CD8-positive, alpha-beta memory T cell (primary cell): Measurements from ENCODE around the gene OR2B6. TPM values are rescaled to one million over a fixed set of nuclear protein-coding genes. Genes with fewer than 3 reads are reported as not detected.
A peak's percentile ranks its signal among the peaks of the same experiment; 100 is the strongest.
"Not testable (repeated sequence)": the region's sequence is repeated elsewhere in the genome, so short reads cannot be mapped to it uniquely, and the experiment has no call there.

Experiments
- CTCF ChIA-PET: fragments of 350-600 bp; sonication (Branson Sonifier 250); formaldehyde crosslinking; loops from one replicate; lab custom pipeline; 2021; ENCODE audit warnings: antibody characterized with exemption; lab: Charles Lee
- POLR2A ChIA-PET: fragments of 350-600 bp; sonication (Branson Sonifier 250); formaldehyde crosslinking; loops from one replicate; lab custom pipeline; 2021; ENCODE audit warnings: antibody characterized with exemption; lab: Charles Lee
- DNase-seq, 5 donors: peaks; one replicate each; pipeline versions ENCODE4 v3.0.0 to v3.0.0-alpha.2; 2020 to 2022; ENCODE audit warnings: mixed read lengths in 1 of 5
- H3K27ac ChIP-seq: one replicate; pipeline ENCODE4 v1.7.0; 2013; ENCODE audit warnings: low read depth, mild to moderate bottlenecking, low read length, moderate library complexity
- H3K27me3 ChIP-seq: 2 replicates; pipeline ENCODE4 v1.7.0; 2013; ENCODE audit warnings: low read length, mild to moderate bottlenecking; ENCODE audit not compliant: insufficient read depth, poor library complexity, severe bottlenecking
- H3K36me3 ChIP-seq: 2 replicates; pipeline ENCODE4 v1.7.0; 2013; ENCODE audit warnings: mild to moderate bottlenecking, low read length, moderate library complexity; ENCODE audit not compliant: insufficient read depth
- H3K4me1 ChIP-seq: 2 replicates; pipeline ENCODE4 v1.7.0; 2013; ENCODE audit warnings: mild to moderate bottlenecking, low read length, moderate library complexity; ENCODE audit not compliant: insufficient read depth
- H3K4me3 ChIP-seq: 2 replicates; pipeline ENCODE4 v1.7.0; 2013; ENCODE audit warnings: mild to moderate bottlenecking, low read length
- H3K9me3 ChIP-seq: 2 replicates; pipeline ENCODE4 v1.7.0; 2013; ENCODE audit warnings: mild to moderate bottlenecking, low read length
- H3K27ac Mint-ChIP-seq, 8 donors: one replicate each; pipeline ENCODE4 v1.8.0; 2020 to 2021; ENCODE audit warnings: mixed read lengths in 8 of 8, mild to moderate bottlenecking in 6 of 8, inconsistent platforms in 3 of 8, moderate library complexity in 3 of 8
- H3K27me3 Mint-ChIP-seq, 2 donors: one replicate each; pipeline ENCODE4 v1.8.0; 2020 to 2021; ENCODE audit warnings: mixed read lengths in 2 of 2, mild to moderate bottlenecking in 1 of 2, moderate library complexity in 1 of 2
- H3K36me3 Mint-ChIP-seq, 3 donors: one replicate each; pipeline ENCODE4 v1.8.0; 2020 to 2021; ENCODE audit warnings: mixed read lengths in 3 of 3, inconsistent platforms in 1 of 3, mild to moderate bottlenecking in 1 of 3
- H3K4me1 Mint-ChIP-seq, 3 donors: one replicate each; pipeline ENCODE4 v1.8.0; 2020 to 2021; ENCODE audit warnings: mixed read lengths in 3 of 3, inconsistent platforms in 1 of 3, mild to moderate bottlenecking in 1 of 3
- H3K4me3 Mint-ChIP-seq, 7 donors: one replicate each; pipeline ENCODE4 v1.8.0; 2020 to 2021; ENCODE audit warnings: mixed read lengths in 7 of 7, mild to moderate bottlenecking in 6 of 7, moderate library complexity in 4 of 7, inconsistent platforms in 2 of 7
- H3K9me3 Mint-ChIP-seq, 5 donors: one replicate each; pipeline ENCODE4 v1.8.0; 2020 to 2022; ENCODE audit warnings: mixed read lengths in 5 of 5, mild to moderate bottlenecking in 3 of 5, moderate library complexity in 2 of 5, inconsistent platforms in 1 of 5
- polyA plus RNA-seq: library from polyadenylated mRNA; unstranded; fragments of 300-500 nt; fragmentation: Illumina TruSeq; gene quantifications from one replicate; pipeline ENCODE4 v1.2.3, GENCODE V29; 2021
- total RNA-seq, 2 experiments: library from RNA; stranded (reverse); gene quantifications; one replicate each; pipeline ENCODE4 v1.2.3, GENCODE V29; 2021

The OR2B6 gene
- total RNA-seq (not detected), polyA plus RNA-seq (not detected)

- peaks cover 30 to 61% of the 10 kb centered on the region in 2 donors for H3K27me3 Mint-ChIP-seq
- no peak within 1 kb of the TSS for H3K27ac ChIP-seq
- no peak for DNase-seq
- H3K36me3 ChIP-seq: no peaks in the 10 kb centered on the region
- H3K9me3 Mint-ChIP-seq: no peaks in the 10 kb centered on the region
- H3K27ac Mint-ChIP-seq: no peak within 1 kb of the TSS
- no peaks in the 10 kb centered on the region for H3K4me1 Mint-ChIP-seq
- ChIA-PET POLR2A (no interaction called here), CTCF (no interaction called here)
- H3K9me3 ChIP-seq: no peaks in the 10 kb centered on the region
- H3K4me1 ChIP-seq: no peaks in the 10 kb centered on the region
- H3K4me3 ChIP-seq: no peak within 1 kb of the TSS
- H3K4me3 Mint-ChIP-seq: no peak within 1 kb of the TSS
- H3K27me3 ChIP-seq: peaks cover 5% of the 10 kb centered on the region
- no peaks in the 10 kb centered on the region for H3K36me3 Mint-ChIP-seq
Measured at GRCh38 chr6:27956941-27957340, at the start of gene OR2B6. Gene OR2B6 (plus strand): TSS chr6:27957241. CDS start chr6:27957241, 0 bp downstream.

- no peak overlapping the region for H3K27ac Mint-ChIP-seq
- H3K9me3 ChIP-seq: no peaks in the 10 kb centered on the region
- CTCF ChIA-PET: no interaction called here
- peaks cover 2% of the 10 kb centered on the region for H3K27me3 ChIP-seq
- peaks cover 0 to under 1% (median 0%) of the 10 kb centered on the region in 5 donors for H3K9me3 Mint-ChIP-seq
- H3K36me3 Mint-ChIP-seq: no peaks in the 10 kb centered on the region
- no peak for DNase-seq
- POLR2A ChIA-PET: no interaction called here
- no peak overlapping the region for H3K4me3 Mint-ChIP-seq
- H3K27ac ChIP-seq: no peak overlapping the region
- H3K36me3 ChIP-seq: no peaks in the 10 kb centered on the region
- peaks cover 9 to 30% of the 10 kb centered on the region in 2 donors for H3K27me3 Mint-ChIP-seq
- H3K4me3 ChIP-seq: no peak overlapping the region
- peaks cover 5% of the 10 kb centered on the region for H3K4me1 ChIP-seq
- H3K4me1 Mint-ChIP-seq: peaks cover 0 to 6% (median 0%) of the 10 kb centered on the region in 3 donors
Measured at GRCh38 chr6:27908017-27908416, 49.0 kb upstream of the OR2B6 start.

GRCh38 chr6:27911956-27912446, 45.0 kb upstream of the OR2B6 start, which contains the start of gene OR2B2:
Gene OR2B2 (minus strand): TSS chr6:27912396. CDS start chr6:27912319, 77 bp downstream.
- DNase-seq: no peak
- H3K36me3 Mint-ChIP-seq: no peaks in the 10 kb centered on the region
- peaks cover 5 to 51% of the 10 kb centered on the region in 2 donors for H3K27me3 Mint-ChIP-seq
- Histone ChIP-seq H3K27me3 (no peaks in the 10 kb centered on the region), H3K4me3 (no peak within 1 kb of the TSS), H3K36me3 (no peaks in the 10 kb centered on the region), H3K4me1 (no peaks in the 10 kb centered on the region), H3K9me3 (no peaks in the 10 kb centered on the region), H3K27ac (no peak within 1 kb of the TSS)
- H3K27ac Mint-ChIP-seq: peak within 1 kb of the TSS in 1 of 8 donors; percentile 78
- ChIA-PET POLR2A (no interaction called here), CTCF (no interaction called here)
- no peaks in the 10 kb centered on the region for H3K9me3 Mint-ChIP-seq
- no peaks in the 10 kb centered on the region for H3K4me1 Mint-ChIP-seq
- no peak within 1 kb of the TSS for H3K4me3 Mint-ChIP-seq

GRCh38 chr6:27922949-27923348, 34.1 kb upstream of the OR2B6 start:
- peaks cover 6% of the 10 kb centered on the region for H3K27me3 ChIP-seq
- H3K4me3 ChIP-seq: no peak overlapping the region
- H3K9me3 ChIP-seq: no peaks in the 10 kb centered on the region
- Mint-ChIP-seq H3K9me3 (no peaks in the 10 kb centered on the region), H3K27ac (peak overlapping the region in 1 of 8 donors; percentile 12), H3K36me3 (peaks cover 0 to 2% (median 0%) of the 10 kb centered on the region in 3 donors), H3K4me1 (no peaks in the 10 kb centered on the region), H3K4me3 (no peak overlapping the region), H3K27me3 (peaks cover 23 to 33% of the 10 kb centered on the region in 2 donors)
- ChIA-PET POLR2A (no interaction called here), CTCF (no interaction called here)
- H3K27ac ChIP-seq: no peak overlapping the region
- no peaks in the 10 kb centered on the region for H3K36me3 ChIP-seq
- no peak for DNase-seq
- H3K4me1 ChIP-seq: no peaks in the 10 kb centered on the region

- Histone ChIP-seq H3K27me3 (peaks cover 6% of the 10 kb centered on the region), H3K4me1 (no peaks in the 10 kb centered on the region), H3K9me3 (no peaks in the 10 kb centered on the region), H3K27ac (no peak overlapping the region), H3K36me3 (no peaks in the 10 kb centered on the region), H3K4me3 (no peak overlapping the region)
- POLR2A ChIA-PET: no interaction called here
- CTCF ChIA-PET: interaction anchor here (1.3 kb wide), 1 partner anchor 432 kb away, joined by 3 read pairs; no protein-coding TSS in a partner anchor
- Mint-ChIP-seq H3K9me3 (no peaks in the 10 kb centered on the region), H3K4me1 (no peaks in the 10 kb centered on the region), H3K27ac (no peak overlapping the region), H3K36me3 (peaks cover 0 to 4% (median 2%) of the 10 kb centered on the region in 3 donors), H3K4me3 (no peak overlapping the region), H3K27me3 (peaks cover 27 to 37% of the 10 kb centered on the region in 2 donors)
- DNase-seq: no peak
Measured at GRCh38 chr6:27924179-27924578, 32.9 kb upstream of the OR2B6 start.

- POLR2A ChIA-PET, H3K9me3 ChIP-seq, H3K4me1 ChIP-seq, DNase-seq, H3K4me1 Mint-ChIP-seq, H3K4me3 ChIP-seq, H3K27ac ChIP-seq, H3K36me3 ChIP-seq, H3K27me3 ChIP-seq, H3K27ac Mint-ChIP-seq, H3K4me3 Mint-ChIP-seq, H3K9me3 Mint-ChIP-seq: not testable (repeated sequence)
- CTCF ChIA-PET: interaction anchor here (0.7 kb wide), 1 partner anchor 918 kb away, joined by 3 read pairs; no protein-coding TSS in a partner anchor
- Mint-ChIP-seq H3K36me3 (peaks cover 0 to 11% (median 2%) of the 10 kb centered on the region in 3 donors), H3K27me3 (peaks cover 28 to 34% of the 10 kb centered on the region in 2 donors)
Measured at GRCh38 chr6:27928041-27928440, 29.0 kb upstream of the OR2B6 start.

GRCh38 chr6:27929930-27930329, 27.1 kb upstream of the OR2B6 start:
- CTCF ChIA-PET, H3K27me3 ChIP-seq, H3K4me3 Mint-ChIP-seq, H3K27ac ChIP-seq, H3K4me1 ChIP-seq, H3K36me3 ChIP-seq, H3K9me3 Mint-ChIP-seq, POLR2A ChIA-PET, H3K9me3 ChIP-seq, H3K4me3 ChIP-seq, DNase-seq, H3K4me1 Mint-ChIP-seq: not testable (repeated sequence)
- H3K27ac Mint-ChIP-seq: peak overlapping the region in 1 of 8 donors; percentile 16
- H3K27me3 Mint-ChIP-seq: peaks cover 29 to 41% of the 10 kb centered on the region in 2 donors
- peaks cover 0 to 11% (median 2%) of the 10 kb centered on the region in 3 donors for H3K36me3 Mint-ChIP-seq

- Histone ChIP-seq H3K36me3 (no peaks in the 10 kb centered on the region), H3K4me3 (no peak overlapping the region), H3K4me1 (no peaks in the 10 kb centered on the region), H3K27me3 (peaks cover 6% of the 10 kb centered on the region), H3K27ac (no peak overlapping the region), H3K9me3 (no peaks in the 10 kb centered on the region)
- peaks cover 0 to 11% (median 2%) of the 10 kb centered on the region in 3 donors for H3K36me3 Mint-ChIP-seq
- H3K4me3 Mint-ChIP-seq: no peak overlapping the region
- H3K4me1 Mint-ChIP-seq: no peaks in the 10 kb centered on the region
- POLR2A ChIA-PET: no interaction called here
- H3K27me3 Mint-ChIP-seq: peaks cover 27 to 48% of the 10 kb centered on the region in 2 donors
- CTCF ChIA-PET: no interaction called here
- no peak for DNase-seq
- H3K27ac Mint-ChIP-seq: no peak overlapping the region
- H3K9me3 Mint-ChIP-seq: peaks cover 0 to 2% (median 0%) of the 10 kb centered on the region in 5 donors
Measured at GRCh38 chr6:27931209-27931608, 25.8 kb upstream of the OR2B6 start.
